Neutrophil (primary cell): ENCODE measurements around the gene CDC25B.

ENCODE experiments used
- H3K27ac ChIP-seq: fragments of 200-600 bp; sonication (generic); 2 replicates; pipeline ENCODE4 v1.5.1; 2016; ENCODE audit warnings: mild to moderate bottlenecking, moderate library complexity
- H3K27me3 ChIP-seq: fragments of 200-600 bp; sonication (generic); 2 replicates; pipeline ENCODE4 v1.6.0; 2016; ENCODE audit warnings: mild to moderate bottlenecking
- H3K36me3 ChIP-seq: fragments of 200-600 bp; sonication (generic); 2 replicates; pipeline ENCODE4 v1.5.1; 2017
- H3K4me1 ChIP-seq, 2 experiments: fragments of 200-600 bp in 1 of 2; sonication (generic) in 1 of 2; 1 replicate in 1 of 2; 2 replicates in 1 of 2; pipeline versions ENCODE4 v1.5.1 to v1.6.1; 2013 to 2016; ENCODE audit warnings: low read depth in 1 of 2, low read length in 1 of 2, mild to moderate bottlenecking in 1 of 2, moderate library complexity in 1 of 2; ENCODE audit not compliant: control insufficient read depth in 1 of 2, insufficient read depth in 1 of 2
- H3K4me3 ChIP-seq, 2 experiments: fragments of 200-600 bp in 1 of 2; sonication (generic) in 1 of 2; 1 replicate in 1 of 2; 2 replicates in 1 of 2; pipeline ENCODE4 v1.5.1; 2013 to 2016; ENCODE audit warnings: low read depth in 1 of 2, low read length in 1 of 2, mild to moderate bottlenecking in 1 of 2, moderate library complexity in 1 of 2
- H3K9me3 ChIP-seq: fragments of 200-600 bp; sonication (generic); 2 replicates; pipeline ENCODE4 v1.5.1; 2016
- TF ChIP-seq, protein P1 (sequence below): fragments of 200-600 bp; sonication (generic); IDR thresholded peaks from 2 replicates; pipeline ENCODE4 v1.5.1; 2016; ENCODE audit warnings: antibody characterized with exemption

The CDC25B gene

DNA sequence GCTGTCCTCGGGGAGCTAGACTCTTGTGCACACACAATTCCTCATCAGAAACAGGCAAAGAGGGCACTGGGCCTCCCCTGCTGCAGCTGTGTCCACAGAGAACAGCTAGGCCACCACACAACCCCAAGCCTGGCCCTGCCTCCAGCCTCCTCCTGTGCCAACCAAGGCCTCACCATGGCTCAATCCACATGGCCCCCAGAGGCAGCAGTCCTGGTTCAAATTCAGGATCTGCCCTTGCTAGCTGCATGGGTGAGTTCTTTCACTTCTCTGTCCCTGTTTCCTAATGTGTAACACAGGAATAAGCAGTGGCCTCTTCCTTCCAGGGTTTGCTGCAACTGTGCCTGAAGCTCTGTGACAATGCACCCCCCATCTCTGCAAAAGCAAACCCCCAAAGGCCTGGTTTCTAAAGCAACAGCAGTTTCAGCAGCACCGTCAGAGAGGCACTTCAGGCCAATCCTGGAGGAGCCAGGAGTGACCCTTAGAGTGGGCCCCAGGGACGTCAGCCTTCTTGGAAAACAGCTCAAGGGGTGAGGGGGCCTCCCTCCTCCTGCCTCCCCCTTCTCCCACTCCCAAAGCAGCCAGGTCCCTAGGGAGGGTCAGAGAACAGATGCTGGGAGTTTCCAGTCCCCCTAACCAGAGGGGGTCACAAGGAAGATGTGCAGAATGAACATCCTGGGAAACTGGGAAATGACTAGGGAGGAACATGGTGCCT is 30.8 kb upstream of the CDC25B start:
- Histone ChIP-seq H3K36me3 (no peaks in the 10 kb centered on the region), H3K27me3 (no peaks in the 10 kb centered on the region), H3K4me1 (peaks cover 67 to 71% of the 10 kb centered on the region in 2 experiments), H3K9me3 (no peaks in the 10 kb centered on the region), H3K27ac (peak overlapping the region; percentile 86), H3K4me3 (no peak overlapping the region)
- TF ChIP-seq, protein P1, sequence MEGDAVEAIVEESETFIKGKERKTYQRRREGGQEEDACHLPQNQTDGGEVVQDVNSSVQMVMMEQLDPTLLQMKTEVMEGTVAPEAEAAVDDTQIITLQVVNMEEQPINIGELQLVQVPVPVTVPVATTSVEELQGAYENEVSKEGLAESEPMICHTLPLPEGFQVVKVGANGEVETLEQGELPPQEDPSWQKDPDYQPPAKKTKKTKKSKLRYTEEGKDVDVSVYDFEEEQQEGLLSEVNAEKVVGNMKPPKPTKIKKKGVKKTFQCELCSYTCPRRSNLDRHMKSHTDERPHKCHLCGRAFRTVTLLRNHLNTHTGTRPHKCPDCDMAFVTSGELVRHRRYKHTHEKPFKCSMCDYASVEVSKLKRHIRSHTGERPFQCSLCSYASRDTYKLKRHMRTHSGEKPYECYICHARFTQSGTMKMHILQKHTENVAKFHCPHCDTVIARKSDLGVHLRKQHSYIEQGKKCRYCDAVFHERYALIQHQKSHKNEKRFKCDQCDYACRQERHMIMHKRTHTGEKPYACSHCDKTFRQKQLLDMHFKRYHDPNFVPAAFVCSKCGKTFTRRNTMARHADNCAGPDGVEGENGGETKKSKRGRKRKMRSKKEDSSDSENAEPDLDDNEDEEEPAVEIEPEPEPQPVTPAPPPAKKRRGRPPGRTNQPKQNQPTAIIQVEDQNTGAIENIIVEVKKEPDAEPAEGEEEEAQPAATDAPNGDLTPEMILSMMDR: no peak

DNA sequence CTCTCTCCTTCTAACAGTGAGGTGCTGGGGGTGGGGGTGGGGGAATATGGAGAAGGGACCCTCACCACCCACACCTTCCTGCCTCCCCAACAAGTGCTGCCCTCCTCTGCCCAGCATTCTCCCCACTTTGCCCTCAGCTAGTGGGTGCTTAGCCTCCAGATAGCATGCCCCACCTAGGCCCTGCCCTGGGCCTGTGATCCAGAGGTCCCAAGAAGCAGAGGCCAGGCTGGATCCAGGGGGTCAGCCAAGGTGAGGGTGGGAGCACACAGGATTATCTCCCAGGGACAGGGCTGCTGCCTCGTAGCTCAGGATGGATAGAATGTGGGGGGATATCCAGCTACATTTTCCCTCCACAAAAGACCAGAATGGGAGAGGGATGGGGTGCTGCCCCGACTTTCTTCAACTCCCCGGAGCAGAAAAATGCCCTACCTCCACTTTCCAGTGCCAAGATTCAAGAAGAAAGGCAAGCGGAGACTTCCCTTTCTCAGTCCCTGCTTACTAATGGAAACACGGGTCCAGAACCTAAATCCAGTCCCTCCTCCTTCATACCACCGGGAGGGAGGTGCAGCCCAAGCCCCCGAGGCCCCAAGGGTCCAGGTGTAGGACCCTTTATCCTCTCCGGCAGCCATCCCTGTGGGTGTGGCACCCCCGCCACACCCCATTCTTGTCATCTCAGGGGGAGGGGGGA is 29.5 kb upstream of the CDC25B start:
- peak overlapping the region; percentile 86 to 92 for H3K4me3 ChIP-seq
- TF ChIP-seq, protein P1: no peak
- peak overlapping the region; percentile 86 for H3K27ac ChIP-seq
- H3K36me3 ChIP-seq: no peaks in the 10 kb centered on the region
- H3K27me3 ChIP-seq: no peaks in the 10 kb centered on the region
- H3K9me3 ChIP-seq: no peaks in the 10 kb centered on the region
- peaks cover 71 to 76% of the 10 kb centered on the region in 2 experiments for H3K4me1 ChIP-seq

DNA sequence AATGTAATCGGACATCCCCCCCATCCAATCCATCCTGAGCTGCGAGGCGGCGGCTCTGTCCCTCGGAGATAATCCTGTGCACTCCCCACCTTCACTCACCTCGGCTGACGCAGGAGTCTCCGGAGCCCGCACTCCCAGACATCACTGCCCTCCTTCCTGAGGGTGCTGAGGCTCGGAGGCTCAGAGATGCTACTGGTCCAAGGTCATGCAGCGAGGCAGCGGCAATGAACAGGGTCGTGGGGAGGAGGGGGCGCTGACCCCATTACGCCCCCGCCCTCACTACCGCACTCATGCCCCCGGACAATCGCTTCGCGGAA is 29.0 kb upstream of the CDC25B start:
- Histone ChIP-seq H3K9me3 (no peaks in the 10 kb centered on the region), H3K4me1 (peaks cover 72 to 79% of the 10 kb centered on the region in 2 experiments), H3K27ac (peak overlapping the region; percentile 86), H3K4me3 (peak overlapping the region; percentile 86 to 92), H3K36me3 (no peaks in the 10 kb centered on the region), H3K27me3 (no peaks in the 10 kb centered on the region)
- TF ChIP-seq, protein P1: no peak

DNA sequence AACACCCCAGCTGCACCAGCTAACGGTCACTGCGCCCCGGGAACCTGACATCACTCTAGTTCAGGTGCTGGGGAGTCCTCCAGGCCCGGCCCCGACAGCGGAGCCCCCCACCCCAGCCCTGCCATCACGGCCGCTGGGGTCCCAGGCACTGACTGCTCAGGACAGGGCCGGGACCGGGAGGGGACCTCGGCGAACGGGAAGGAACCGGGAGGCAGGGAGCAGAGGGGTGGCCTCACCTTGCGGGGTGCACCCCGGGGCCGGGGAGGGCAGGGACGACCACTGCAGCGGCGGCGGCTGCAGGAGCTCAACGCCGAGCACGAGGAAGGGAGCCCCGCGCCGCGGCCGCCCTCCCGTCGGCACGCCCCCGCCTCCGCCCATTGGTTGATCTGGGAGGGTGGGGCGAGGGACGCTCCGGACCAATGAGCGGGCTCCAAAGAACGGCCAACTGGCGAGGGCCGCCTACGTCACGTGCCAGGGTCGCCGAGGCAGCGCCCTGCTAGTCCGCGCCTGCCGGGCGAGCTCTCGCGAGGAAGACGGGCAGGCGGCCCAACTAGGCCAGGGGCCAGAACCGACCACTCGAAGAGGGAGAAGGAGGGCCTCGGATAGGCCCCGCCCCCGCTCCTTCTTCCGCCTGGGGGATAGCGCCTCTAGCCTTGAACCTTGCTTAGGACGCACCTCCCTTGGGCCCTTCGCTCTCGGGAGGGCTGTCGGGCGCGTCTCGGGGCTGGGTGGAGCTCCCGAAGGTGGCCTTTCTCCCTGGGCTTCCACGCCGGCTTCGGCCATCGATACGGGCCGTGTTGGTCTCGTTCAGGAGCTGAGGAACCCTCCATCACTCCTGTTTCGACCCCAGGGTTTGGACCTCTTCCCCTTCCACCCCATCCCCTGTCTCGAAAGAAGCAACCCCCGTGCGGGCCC is 28.4 kb upstream of the CDC25B start, which contains the start of gene ADISSP:
Gene ADISSP, minus strand, starts transcription at position 327 of the 915 bp plus-strand sequence. CDS start 7,653 bp downstream, outside the sequence.
- peaks cover 72 to 75% of the 10 kb centered on the region in 2 experiments for H3K4me1 ChIP-seq
- peak within 1 kb of the TSS; percentile 86 for H3K27ac ChIP-seq
- H3K4me3 ChIP-seq: peak within 1 kb of the TSS; percentile 86 to 92
- TF ChIP-seq, protein P1: peak; percentile 61
- no peaks in the 10 kb centered on the region for H3K9me3 ChIP-seq
- H3K27me3 ChIP-seq: no peaks in the 10 kb centered on the region
- H3K36me3 ChIP-seq: no peaks in the 10 kb centered on the region

DNA sequence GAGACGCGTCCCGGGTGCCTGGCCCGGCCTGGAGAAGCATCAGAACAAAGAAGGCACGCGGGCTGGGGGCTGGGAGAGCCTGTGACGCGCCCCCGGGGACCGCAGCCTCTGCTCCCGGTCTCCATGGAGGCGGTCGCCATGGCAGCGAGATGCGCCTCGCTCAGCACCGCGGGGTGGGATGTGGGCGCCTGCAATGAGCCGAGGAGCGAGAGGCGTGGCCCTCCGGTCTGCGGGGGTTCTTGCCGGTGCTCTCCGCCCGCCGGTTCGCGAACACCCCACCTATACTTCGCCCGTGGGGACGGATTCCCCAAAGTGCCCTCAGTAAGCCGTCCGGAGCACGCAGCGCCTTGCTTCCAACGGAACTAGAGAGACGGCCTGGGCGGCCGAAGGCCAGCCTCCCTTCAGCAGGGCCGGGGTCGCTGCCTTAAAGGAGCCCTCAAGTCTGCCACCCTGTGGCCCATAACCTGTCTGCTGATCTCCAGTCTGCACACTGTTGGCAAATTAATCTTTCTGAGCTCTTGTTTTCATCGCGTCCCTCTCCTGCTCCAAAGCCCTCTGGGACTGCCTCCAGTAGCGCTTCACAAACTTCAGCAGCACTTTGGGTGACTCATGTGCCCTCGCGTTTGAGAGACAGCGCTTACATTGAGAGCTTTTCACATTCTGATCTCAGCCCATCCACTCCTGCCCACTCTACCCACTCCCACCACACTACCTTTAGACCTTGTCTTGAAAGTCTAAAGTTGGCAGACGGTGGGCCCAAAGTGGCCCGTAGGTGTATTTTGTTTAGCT is 27.6 kb upstream of the CDC25B start:
- Histone ChIP-seq H3K27me3 (no peaks in the 10 kb centered on the region), H3K4me1 (peaks cover 69% of the 10 kb centered on the region in 2 experiments)

More for the DNA sequence above, 27.6 kb upstream of the CDC25B start:
- Histone ChIP-seq H3K36me3 (no peaks in the 10 kb centered on the region), H3K9me3 (no peaks in the 10 kb centered on the region), H3K4me3 (peak overlapping the region; percentile 86 to 92), H3K27ac (peak overlapping the region; percentile 86)
- TF ChIP-seq, protein P1: no peak
